DOHH2 (cell line): Measurements from ENCODE around the gene SGF29.

ENCODE experiments used
- H3F3A ChIP-seq: fragments of 200-600 bp; sonication (generic), shearing (Covaris generic); 2 replicates; pipeline ENCODE4 v1.6.0; 2016; ENCODE audit warnings: antibody characterized with exemption, mild to moderate bottlenecking; ENCODE audit not compliant: control insufficient read depth, insufficient read depth
- H3K27ac ChIP-seq: fragments of 200-600 bp; sonication (generic); 2 replicates; pipeline ENCODE4 v1.5.1; 2014; ENCODE audit warnings: low read depth, mild to moderate bottlenecking, low read length, moderate library complexity
- H3K27me3 ChIP-seq: fragments of 200-600 bp; sonication (generic); 2 replicates; pipeline ENCODE4 v1.6.1; 2014; ENCODE audit warnings: mild to moderate bottlenecking, low read length, mixed read lengths; ENCODE audit not compliant: control insufficient read depth
- H3K36me3 ChIP-seq: fragments of 200-600 bp; sonication (generic); 2 replicates; pipeline ENCODE4 v1.6.1; 2014; ENCODE audit warnings: mild to moderate bottlenecking, low read length, moderate library complexity, mixed read lengths; ENCODE audit not compliant: control insufficient read depth
- H3K4me1 ChIP-seq: fragments of 200-600 bp; sonication (generic); 2 replicates; pipeline ENCODE4 v1.6.1; 2014; ENCODE audit warnings: mild to moderate bottlenecking, low read length, mixed read lengths; ENCODE audit not compliant: control insufficient read depth
- H3K4me2 ChIP-seq: fragments of 200-600 bp; sonication (generic); 2 replicates; pipeline ENCODE4 v1.6.0; 2014; ENCODE audit warnings: mild to moderate bottlenecking, low read length, moderate library complexity
- H3K4me3 ChIP-seq: fragments of 200-600 bp; sonication (generic); 2 replicates; pipeline ENCODE4 v1.5.1; 2014; ENCODE audit warnings: mild to moderate bottlenecking, low read length, mixed read lengths
- H3K79me2 ChIP-seq: fragments of 200-600 bp; sonication (generic); 2 replicates; pipeline ENCODE4 v1.6.1; 2014; ENCODE audit warnings: mild to moderate bottlenecking, low read length, mixed read lengths; ENCODE audit not compliant: control insufficient read depth
- H3K9me2 ChIP-seq: fragments of 200-600 bp; sonication (generic); replicated peaks from 2 replicates; pipeline ENCODE4 v1.6.1; 2014; ENCODE audit warnings: mild to moderate bottlenecking, low read length, mixed read lengths; ENCODE audit not compliant: control insufficient read depth
- H3K9me3 ChIP-seq: fragments of 200-600 bp; sonication (generic); 2 replicates; pipeline ENCODE4 v1.6.1; 2014; ENCODE audit warnings: antibody characterized with exemption, low read length, mixed read lengths; ENCODE audit not compliant: control insufficient read depth, insufficient read depth
- H4K20me1 ChIP-seq: fragments of 200-600 bp; sonication (generic); 2 replicates; pipeline ENCODE4 v1.6.0; 2014; ENCODE audit warnings: low read depth, mild to moderate bottlenecking, antibody characterized with exemption, low read length, moderate library complexity; ENCODE audit not compliant: control insufficient read depth, insufficient read depth
- EZH2phosphoT487 ChIP-seq: fragments of 200-600 bp; sonication (generic); IDR thresholded peaks from 2 replicates; pipeline ENCODE4 v1.6.1; 2017; ENCODE audit warnings: borderline replicate concordance, mild to moderate bottlenecking, antibody characterized with exemption, low read length, moderate library complexity, mixed read lengths
- TF ChIP-seq, protein P1 (sequence below): fragments of 200-600 bp; sonication (generic); IDR thresholded peaks from one replicate; pipeline ENCODE4 v1.5.1; 2014; ENCODE audit warnings: antibody characterized with exemption, mild to moderate bottlenecking, low read depth, low read length; ENCODE audit not compliant: poor library complexity, severe bottlenecking

Gene SGF29

DNA sequence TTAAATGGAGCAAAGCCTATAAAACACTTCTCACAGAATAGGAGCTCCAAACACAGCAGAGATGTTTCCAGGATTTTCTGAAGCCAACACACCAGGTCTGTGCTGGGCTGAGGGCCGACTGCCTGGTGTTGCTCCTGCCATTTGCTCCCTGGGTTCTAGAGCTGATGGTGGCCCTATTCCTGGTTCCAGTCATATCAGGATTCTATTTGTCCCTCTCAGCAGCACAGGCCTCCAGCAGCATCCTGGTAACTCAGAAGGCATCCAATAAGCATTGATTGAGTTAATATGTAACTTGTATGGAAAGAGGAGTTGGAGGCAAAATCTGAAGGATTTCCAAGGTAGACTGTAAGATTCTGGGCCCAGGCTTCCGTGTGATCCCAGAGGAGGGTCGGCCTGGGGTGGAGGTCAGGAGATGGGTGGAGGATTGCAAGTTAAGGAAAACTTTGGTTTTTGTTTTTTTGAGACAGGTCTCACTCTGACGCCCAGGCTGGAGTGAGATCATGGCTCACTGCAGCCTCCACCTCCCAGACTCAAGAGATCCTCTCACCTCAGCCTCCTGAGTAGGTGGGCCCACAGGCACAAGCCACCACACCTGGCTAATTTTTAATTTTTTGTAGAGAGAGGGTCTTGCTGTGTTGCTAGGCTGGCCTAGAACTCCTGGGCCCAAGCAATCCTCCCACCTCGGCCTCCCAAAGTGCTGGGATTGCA is 20.6 kb upstream of the SGF29 start:
- no peaks in the 10 kb centered on the region for H3F3A ChIP-seq
- H3K79me2 ChIP-seq: no peaks in the 10 kb centered on the region
- H4K20me1 ChIP-seq: no peaks in the 10 kb centered on the region
- peaks cover 20% of the 10 kb centered on the region for H3K27me3 ChIP-seq
- no peak overlapping the region for H3K27ac ChIP-seq
- H3K9me2 ChIP-seq: no peaks in the 10 kb centered on the region
- H3K4me1 ChIP-seq: no peaks in the 10 kb centered on the region
- TF ChIP-seq, protein P1, sequence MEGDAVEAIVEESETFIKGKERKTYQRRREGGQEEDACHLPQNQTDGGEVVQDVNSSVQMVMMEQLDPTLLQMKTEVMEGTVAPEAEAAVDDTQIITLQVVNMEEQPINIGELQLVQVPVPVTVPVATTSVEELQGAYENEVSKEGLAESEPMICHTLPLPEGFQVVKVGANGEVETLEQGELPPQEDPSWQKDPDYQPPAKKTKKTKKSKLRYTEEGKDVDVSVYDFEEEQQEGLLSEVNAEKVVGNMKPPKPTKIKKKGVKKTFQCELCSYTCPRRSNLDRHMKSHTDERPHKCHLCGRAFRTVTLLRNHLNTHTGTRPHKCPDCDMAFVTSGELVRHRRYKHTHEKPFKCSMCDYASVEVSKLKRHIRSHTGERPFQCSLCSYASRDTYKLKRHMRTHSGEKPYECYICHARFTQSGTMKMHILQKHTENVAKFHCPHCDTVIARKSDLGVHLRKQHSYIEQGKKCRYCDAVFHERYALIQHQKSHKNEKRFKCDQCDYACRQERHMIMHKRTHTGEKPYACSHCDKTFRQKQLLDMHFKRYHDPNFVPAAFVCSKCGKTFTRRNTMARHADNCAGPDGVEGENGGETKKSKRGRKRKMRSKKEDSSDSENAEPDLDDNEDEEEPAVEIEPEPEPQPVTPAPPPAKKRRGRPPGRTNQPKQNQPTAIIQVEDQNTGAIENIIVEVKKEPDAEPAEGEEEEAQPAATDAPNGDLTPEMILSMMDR: no peak
- TF ChIP-seq EZH2phosphoT487: no peak
- no peak overlapping the region for H3K4me2 ChIP-seq
- no peak overlapping the region for H3K4me3 ChIP-seq
- no peaks in the 10 kb centered on the region for H3K36me3 ChIP-seq
- H3K9me3 ChIP-seq: no peaks in the 10 kb centered on the region

DNA sequence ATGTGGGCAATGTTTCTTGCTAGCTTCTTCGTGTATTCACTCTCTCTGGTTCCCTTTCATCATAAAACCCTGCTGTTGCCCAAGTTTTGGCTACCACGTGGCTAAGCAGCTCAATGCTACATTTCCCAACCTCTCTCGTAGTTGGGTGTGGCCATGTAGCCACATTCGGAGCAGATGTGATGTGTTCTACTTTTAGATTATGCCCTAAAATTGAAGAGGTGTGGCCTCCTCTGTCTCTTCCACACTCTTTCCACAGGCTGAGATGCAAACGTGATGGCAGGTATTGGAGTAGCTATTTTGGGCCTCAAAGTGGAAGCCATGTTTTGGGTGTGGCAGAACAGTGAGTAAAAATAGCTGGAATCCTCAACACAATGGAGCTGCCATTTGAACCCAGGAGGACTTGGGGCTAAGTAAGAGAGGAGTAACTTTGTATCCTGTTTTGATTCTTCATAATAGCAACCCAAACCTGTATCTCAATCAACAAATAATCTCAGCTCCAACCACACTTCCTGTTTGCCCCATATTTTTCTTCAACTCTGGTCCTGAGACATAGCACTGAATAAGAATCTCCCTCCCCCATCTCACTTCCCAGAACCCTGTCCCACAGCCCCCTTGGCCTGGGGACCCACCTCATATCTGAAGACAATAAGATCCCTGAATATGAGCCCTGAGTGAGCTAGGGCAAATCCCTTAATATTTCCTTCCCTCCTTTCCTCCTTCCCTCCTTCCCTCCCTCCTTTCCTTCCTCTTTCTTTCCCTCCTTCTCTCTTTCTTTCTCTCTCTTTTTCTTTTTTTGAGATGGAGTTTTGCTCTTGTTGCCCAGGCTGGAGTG is 19.0 kb upstream of the SGF29 start:
- no peaks in the 10 kb centered on the region for H3K4me1 ChIP-seq
- H3K4me3 ChIP-seq: no peak overlapping the region
- no peaks in the 10 kb centered on the region for H3K79me2 ChIP-seq
- no peaks in the 10 kb centered on the region for H3F3A ChIP-seq
- H3K36me3 ChIP-seq: no peaks in the 10 kb centered on the region
- no peaks in the 10 kb centered on the region for H4K20me1 ChIP-seq
- H3K4me2 ChIP-seq: no peak overlapping the region
- no peaks in the 10 kb centered on the region for H3K9me3 ChIP-seq
- no peak overlapping the region for H3K27ac ChIP-seq
- peaks cover 17% of the 10 kb centered on the region for H3K27me3 ChIP-seq
- TF ChIP-seq, protein P1: no peak
- no peak for TF ChIP-seq EZH2phosphoT487
- H3K9me2 ChIP-seq: no peaks in the 10 kb centered on the region

DNA sequence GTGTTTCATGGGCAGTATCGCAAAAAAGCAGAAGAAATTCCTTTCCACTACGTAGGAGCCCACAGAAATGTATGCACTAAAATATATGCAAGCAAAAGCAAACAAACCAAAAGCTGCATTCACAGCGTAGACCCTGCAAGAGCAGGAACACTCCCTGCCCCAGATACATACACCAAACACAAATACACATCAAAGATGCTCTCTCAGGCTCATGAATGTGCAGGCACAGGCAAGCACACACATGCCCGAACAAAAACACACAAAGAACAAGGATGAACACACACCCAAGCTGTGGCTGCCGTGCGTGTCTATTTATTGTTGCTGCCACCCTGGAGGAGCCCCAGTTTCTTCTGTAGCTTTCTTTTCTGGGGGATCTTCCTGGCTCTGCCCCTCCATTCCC is 16.6 kb upstream of the SGF29 start:
- H3K4me3 ChIP-seq: no peak overlapping the region
- H3F3A ChIP-seq: no peaks in the 10 kb centered on the region
- TF ChIP-seq, protein P1: no peak
- no peak for TF ChIP-seq EZH2phosphoT487
- no peaks in the 10 kb centered on the region for H3K4me1 ChIP-seq
- no peaks in the 10 kb centered on the region for H3K9me2 ChIP-seq
- no peaks in the 10 kb centered on the region for H3K9me3 ChIP-seq
- H3K27me3 ChIP-seq: peaks cover 14% of the 10 kb centered on the region
- no peak overlapping the region for H3K27ac ChIP-seq
- no peaks in the 10 kb centered on the region for H4K20me1 ChIP-seq
- H3K4me2 ChIP-seq: no peak overlapping the region
- no peaks in the 10 kb centered on the region for H3K79me2 ChIP-seq
- H3K36me3 ChIP-seq: no peaks in the 10 kb centered on the region
